Spleen (tissue), 11 donors: ENCODE data around the gene GIPC2. TPM values are rescaled to one million over a fixed set of nuclear protein-coding genes. Genes with fewer than 3 reads are reported as not detected.

Source experiments
- polyA plus RNA-seq, 3 donors: library from polyadenylated mRNA; stranded (reverse); fragments of 200-250 nt; gene quantifications; one replicate each; pipeline ENCODE4 v1.2.1, GENCODE V29; 2013
- small RNA-seq, 4 donors: library from RNA; depleted of rRNA; stranded (forward); fragments of <200 nt; gene quantifications; one replicate each; pipeline ENCODE3, GENCODE V24; 2016
- total RNA-seq, 7 donors: library from RNA; depleted of rRNA in 3 of 7; stranded (reverse); fragments of >200 nt in 3 of 7; fragmentation: NEBNext Ultra II Directional in 4 of 7; extraction: Animal tissue kit (Norgen Biotek cat#: 25700) in 4 of 7; gene quantifications; one replicate each; pipeline versions ENCODE4 v1.1.0 to v1.2.1, GENCODE V29; 2016 to 2021
- donor health status: healthy with polysubstance abuse.
- donor health status: DM: no; HTN: no; CAD: no; lungs with moderate emphysema.
- donor health status: DM: no; HTN: no; CAD: no.
- donor health status: Bipolar disorder and iron deficiency.
- donor health status: healthy.
- donor health status: DM: no; HTN: no; CAD: no.
- donor health status: DM: yes; HTN: yes; CAD: no.

Gene GIPC2
- total and polyA plus RNA-seq, 10 donors, result 5.5 to 49.9 (median 41.1) TPM

Small RNA genes within 50 kb of the gene (small RNA-seq; reads per million reads assigned to genes)
- 0 to 0.14 (median 0.03) reads per million in 4 donors for gene AC103591.3
- 0 to 0.06 (median 0) reads per million in 4 donors for gene RNA5SP22
- 0 reads per million in 4 donors for gene RNU6-1102P

Other genes starting within 250 kb of the GIPC2 start
- gene NEXN, start 157.3 kb upstream of the GIPC2 start, total RNA-seq, result 1 to 10 TPM; 3.4 to 8.3 (median 5.6) TPM
- 1 to 10 TPM; 5.8 to 9.9 (median 7.8) TPM for gene NEXN, start 157.3 kb upstream of the GIPC2 start, polyA plus RNA-seq
- gene FUBP1, start 66.9 kb upstream of the GIPC2 start, total RNA-seq, result 100 to 1,000 TPM; 151 to 196 (median 176) TPM
- 10 to 100 TPM; 52.5 to 63.5 (median 60.3) TPM for gene FUBP1, start 66.9 kb upstream of the GIPC2 start, polyA plus RNA-seq
- gene DNAJB4, start 41.0 kb upstream of the GIPC2 start, total RNA-seq, result 10 to 100 TPM; 39.9 to 66.2 (median 57.9) TPM
- gene DNAJB4, start 41.0 kb upstream of the GIPC2 start, polyA plus RNA-seq, result 10 to 100 TPM; 10.5 to 29.5 (median 11.4) TPM